ENCODE results near the gene DHRSX. TPM values are rescaled to one million over a fixed set of nuclear protein-coding genes. Genes with fewer than 3 reads are reported as not detected.

DHRSX gene
- total and polyA plus RNA-seq, 2 of the 8 experiments (the other 6 are each of a cell fraction or from before 2014, with no cell fraction given) = 35.1 to 43.4 TPM

- Histone ChIP-seq H3K9me3 (ENCODE audit: insufficient read depth in 2 of 2, low read depth in 1 of 2, low read length in 1 of 2) (no peaks in the 10 kb centered on the region), H3K79me2 (ENCODE audit: control insufficient read depth in 1 of 2, insufficient read depth in 2 of 2, low read length in 2 of 2) (no peaks in the 10 kb centered on the region), H2BK15ac (ENCODE audit: low read length) (no peak overlapping the region), H2BK120ac (replicated peaks; ENCODE audit: low read depth, low read length) (no peak overlapping the region), H3K4me3 (ENCODE audit: extremely low read depth in 1 of 4, insufficient read depth in 2 of 4, low read depth in 3 of 4, low read length in 4 of 4) (no peak overlapping the region), H3K14ac (ENCODE audit: insufficient read length) (no peak overlapping the region), H4K20me1 (replicated peaks in 1 of 2; ENCODE audit: control insufficient read depth in 1 of 2, insufficient read depth in 2 of 2, low read length in 2 of 2) (peaks cover 0 to 7% of the 10 kb centered on the region in 2 experiments), H3K4me1 (replicated peaks in 1 of 4; ENCODE audit: control insufficient read depth in 3 of 4, insufficient read depth in 4 of 4, low read length in 3 of 4) (peaks cover 0 to 5% (median under 1%) of the 10 kb centered on the region in 4 experiments; a peak in 2 of 7 replicates), H2AFZ (ENCODE audit: low read length) (peak overlapping the region; percentile 22; the same call in 1 of the 2 replicates), H3K23me2 (ENCODE audit: low read depth, low read length) (peaks cover 13% of the 10 kb centered on the region; the same call in 1 of the 2 replicates), H2BK5ac (ENCODE audit: low read depth, low read length) (no peak overlapping the region; the same call in 1 of the 2 replicates), H3K4ac (replicated peaks; ENCODE audit: insufficient read length, low read depth, low read length) (no peak overlapping the region), H3K56ac (replicated peaks; ENCODE audit: insufficient read length, low read depth, low read length) (no peak overlapping the region), H3K4me2 (ENCODE audit: insufficient read depth in 1 of 2, low read depth in 2 of 2, low read length in 2 of 2) (no peak overlapping the region), H4K5ac (ENCODE audit: insufficient read length, low read depth, low read length) (no peak overlapping the region), H2AK5ac (ENCODE audit: low read depth, low read length) (no peak overlapping the region), H2BK12ac (ENCODE audit: low read depth, low read length) (no peak overlapping the region), H3K9ac (replicated peaks in 1 of 4; ENCODE audit: extremely low read depth in 1 of 4, low read depth in 3 of 4, low read length in 3 of 4) (no peak overlapping the region), H3K18ac (ENCODE audit: extremely low read depth, low read length) (peak overlapping the region; percentile 48; the same call in 1 of the 2 replicates), H4K8ac (ENCODE audit: extremely low read depth, insufficient read depth, low read length) (no peak overlapping the region), H4K91ac (replicated peaks; ENCODE audit: insufficient read length, low read length) (no peak overlapping the region), H3K27ac (ENCODE audit: low read depth, low read length) (no peak overlapping the region), H3K36me3 (ENCODE audit: control insufficient read depth in 2 of 4, insufficient read depth in 4 of 4, low read length in 3 of 4) (no peaks in the 10 kb centered on the region), H2BK20ac (ENCODE audit: low read length) (0 out of 2 replicates have a peak overlapping the region, but pooled peaks have one; percentile 10), H3K79me1 (ENCODE audit: low read depth, low read length) (no peaks in the 10 kb centered on the region), H3K27me3 (replicated peaks in 1 of 4; ENCODE audit: control insufficient read depth in 3 of 4, extremely low read depth in 1 of 4, insufficient read depth in 3 of 4, low read length in 3 of 4) (no peaks in the 10 kb centered on the region), H3K23ac (ENCODE audit: insufficient read length) (no peak overlapping the region)
- ChIA-PET POLR2A (ENCODE audit: partially characterized antibody) (no interaction called here), CTCF (ENCODE audit: partially characterized antibody) (no interaction called here)
- DNase-seq (ENCODE audit: low read depth in 1 of 2, low spot score in 2 of 2) (no peak), FAIRE-seq (peak; percentile 39)
- 84% methylated on average over 15 of the region's 15 CpGs; no CpG with 5 or more reads in 1 of the 2 experiments for WGBS, 2 experiments (ENCODE audit: extremely low coverage in 1 of 2, insufficient coverage in 1 of 2, insufficient read length in 1 of 2, insufficient replicate concordance in 2 of 2, low coverage in 1 of 2, low lambda C conversion rate in 2 of 2, missing lambda C conversion rate in 1 of 2)
- TF ChIP-seq SIRT6 (IDR thresholded peaks at IDR 0.05; ENCODE audit: low read length) (no peak), BRCA1 (IDR thresholded peaks at IDR 0.05; ENCODE audit: low read depth, low read length) (no peak), EGR1 (IDR thresholded peaks at IDR 0.05; ENCODE audit: borderline replicate concordance, low read depth, low read length) (no peak), CTBP2 (IDR thresholded peaks at IDR 0.05; ENCODE audit: borderline replicate concordance, insufficient read depth, insufficient read length, low read length) (no peak), SUZ12 (IDR thresholded peaks at IDR 0.05; ENCODE audit: low read length) (no peak), GABPA (IDR thresholded peaks at IDR 0.05; ENCODE audit: borderline replicate concordance, insufficient read depth, low read length) (no peak), YY1 (IDR thresholded peaks at IDR 0.05; ENCODE audit: low read depth, low read length) (no peak), POLR2A (IDR thresholded peaks at IDR 0.05; ENCODE audit: control extremely low read depth in 1 of 2, low read depth in 2 of 2, low read length in 2 of 2) (no peak), RXRA (IDR thresholded peaks at IDR 0.05; ENCODE audit: insufficient read depth, low read depth, low read length) (no peak), CBX8 (IDR thresholded peaks at IDR 0.05; ENCODE audit: borderline replicate concordance, low read depth, low read length) (no peak), KDM5A (IDR thresholded peaks at IDR 0.05; ENCODE audit: low read length) (no peak), JUND (IDR thresholded peaks at IDR 0.05; ENCODE audit: low read length) (no peak), CEBPB (IDR thresholded peaks at IDR 0.05; ENCODE audit: low read depth, low read length) (no peak), ZNF274 (IDR thresholded peaks at IDR 0.05; ENCODE audit: borderline replicate concordance, extremely low read depth, low read length) (no peak)
Observed at GRCh38 chrX:2521092-2521926, 20.5 kb upstream of the DHRSX start.
